CD4-positive, alpha-beta T cell treated with Interferon gamma for 1 hour (primary cell): ENCODE results near the gene ZC3H18.
A peak's percentile ranks its signal among the peaks of the same experiment; 100 is the strongest.

Source experiments
- DNase-seq: peaks from one replicate; pipeline ENCODE4 v3.0.0-alpha.2; 2020

ZC3H18 gene

GRCh38 chr16:88642881-88643643, 72.9 kb downstream of the ZC3H18 start:
- DNase-seq: no peak

GRCh38 chr16:88643644-88643932, 73.4 kb downstream of the ZC3H18 start:
- DNase-seq: no peak

GRCh38 chr16:88645455-88645854, 75.3 kb downstream of the ZC3H18 start:
- no peak for DNase-seq

- no peak for DNase-seq
These were observed 75.7 kb downstream of the ZC3H18 start for GRCh38 chr16:88645941-88646340.

- DNase-seq: no peak
These were observed 76.3 kb downstream of the ZC3H18 start for GRCh38 chr16:88646345-88647034.

GRCh38 chr16:88647178-88648070, 77.2 kb downstream of the ZC3H18 start:
- no peak for DNase-seq

- DNase-seq: no peak
These were observed 79.2 kb downstream of the ZC3H18 start for GRCh38 chr16:88649195-88649923.

GRCh38 chr16:88649924-88650748, 79.9 kb downstream of the ZC3H18 start:
- DNase-seq: peak; percentile 48

- peak; percentile 89 for DNase-seq
These were observed 80.6 kb downstream of the ZC3H18 start, which contains the start of gene CYBA for GRCh38 chr16:88650749-88651275. TSS of gene CYBA (minus strand) at chr16:88651053. CDS start at chr16:88651013, 40 bp downstream.

GRCh38 chr16:88651276-88651988, 81.2 kb downstream of the ZC3H18 start:
- DNase-seq: peak; percentile 86

GRCh38 chr16:88651989-88652761, 82.0 kb downstream of the ZC3H18 start:
- DNase-seq: no peak

GRCh38 chr16:88652762-88653063, 82.5 kb downstream of the ZC3H18 start:
- no peak for DNase-seq

- no peak for DNase-seq
These were observed 82.9 kb downstream of the ZC3H18 start for GRCh38 chr16:88653101-88653500.

- DNase-seq: peak; percentile 26
These were observed 83.6 kb downstream of the ZC3H18 start for GRCh38 chr16:88653596-88654362.

GRCh38 chr16:88654363-88655052, 84.3 kb downstream of the ZC3H18 start:
- no peak for DNase-seq

- no peak for DNase-seq
These were observed 85.0 kb downstream of the ZC3H18 start for GRCh38 chr16:88655053-88655732.

GRCh38 chr16:88655733-88656281, 85.6 kb downstream of the ZC3H18 start:
- no peak for DNase-seq
